ENCODE results near the gene ACTMAP. TPM values are rescaled to one million over a fixed set of nuclear protein-coding genes. Genes with fewer than 3 reads are reported as not detected.
A peak's percentile ranks its signal among the peaks of the same experiment; 100 is the strongest.

The ACTMAP gene
- total and polyA plus RNA-seq, 2 of the 13 experiments (the other 11 are each of a cell fraction or from before 2014, with no cell fraction given) = 2.2 to 7.9 TPM

DNA sequence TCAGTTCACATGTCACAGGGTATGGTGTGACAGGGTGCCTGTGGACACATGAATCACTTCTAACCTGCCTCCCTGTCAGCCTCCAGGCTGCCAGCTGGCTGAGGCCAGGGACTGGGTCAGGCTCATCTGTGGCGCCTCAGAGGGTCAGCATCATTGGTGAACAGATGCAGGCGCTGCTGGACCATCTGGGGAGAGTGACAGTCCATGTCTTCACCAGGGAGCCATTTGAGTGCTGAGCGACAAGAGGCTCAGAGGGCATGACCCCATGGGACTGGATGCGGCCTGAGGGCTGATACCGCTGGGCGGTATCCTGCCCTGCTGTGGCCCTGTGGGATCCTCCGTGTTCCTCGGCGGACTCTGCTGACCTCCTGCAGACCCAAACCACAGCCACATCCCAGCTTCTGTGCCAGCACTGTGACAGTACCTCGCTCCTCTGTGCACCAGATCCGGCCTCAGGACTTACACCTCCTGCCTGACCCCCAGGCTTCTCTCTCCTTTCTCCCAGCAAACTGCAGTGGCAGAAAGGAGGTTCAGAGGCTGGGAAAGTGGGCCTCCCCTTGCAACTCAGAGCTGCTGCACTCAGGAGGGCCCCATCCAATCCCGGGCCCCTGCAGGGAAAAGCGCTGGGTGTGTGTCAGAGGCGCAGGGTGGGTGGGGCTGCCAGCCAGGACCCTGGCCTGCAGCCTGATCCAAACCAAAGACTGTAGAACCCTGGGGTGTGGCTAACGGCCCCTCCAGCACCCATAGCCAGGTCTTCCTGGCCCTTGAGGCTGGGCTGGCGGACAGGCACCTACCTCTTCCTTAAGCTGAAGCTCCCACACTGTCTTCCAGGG is 10.2 kb downstream of the ACTMAP start:
- Histone ChIP-seq H3K27me3 (ENCODE audit: control insufficient read depth in 1 of 2, insufficient read depth in 2 of 2, low read length in 2 of 2) (no peaks in the 10 kb centered on the region), H3K9me3 (ENCODE audit: low read length) (no peaks in the 10 kb centered on the region), H3K27ac (ENCODE audit: extremely low read length, insufficient read depth, low read length) (no peak overlapping the region), H3K4me3 (replicated peaks in 1 of 3; ENCODE audit: insufficient read depth in 1 of 3, low read depth in 2 of 3, low read length in 3 of 3) (no peak overlapping the region), H3K79me2 (ENCODE audit: insufficient read depth, low read length) (no peaks in the 10 kb centered on the region), H2AFZ (ENCODE audit: low read length) (no peak overlapping the region), H3K36me3 (replicated peaks in 1 of 2; ENCODE audit: control insufficient read depth in 1 of 2, insufficient read depth in 2 of 2, low read length in 2 of 2) (peaks cover 16 to 37% of the 10 kb centered on the region in 2 experiments), H3K4me1 (ENCODE audit: insufficient read depth, low read length) (peaks cover 19% of the 10 kb centered on the region), H3K9ac (ENCODE audit: insufficient read depth, low read depth, low read length) (no peak overlapping the region), H4K20me1 (ENCODE audit: insufficient read depth, low read length) (no peaks in the 10 kb centered on the region), H3K4me2 (ENCODE audit: low read depth, low read length) (no peak overlapping the region)
- DNase-seq (ENCODE audit: low spot score) (no peak), ATAC-seq (no peak), FAIRE-seq (no peak)
- intact Hi-C loops (cut with micrococcal nuclease; ENCODE audit: unreplicated experiment) = no loop called here
- BruUV-seq (replicated peaks) = no TSS peak
- in situ Hi-C loops (cut with HindIII; ENCODE audit: extremely low pct_ligation_motif_present, low pct_unique_long_range_greater_than_20kb) = no loop called here
- CTCF ChIA-PET (ENCODE audit: low intra/inter-chr PET ratio, low total read pairs) = no interaction called here
- TF ChIP-seq NFKBIZ (CRISPR knock-in tag; IDR thresholded peaks at IDR 0.05) (no peak), AGO2 (optimal IDR thresholded peaks at IDR 0.05; ENCODE audit: low read depth, low read length) (peak; percentile 84), ZBTB33 (CRISPR knock-in tag; IDR thresholded peaks at IDR 0.05) (peak; percentile 11; the same call in 1 of the 2 replicates)
- WGBS (ENCODE audit: low lambda C conversion rate) = 90% methylated on average over 6 of the region's 16 CpGs
- POLR2A ChIA-PET = interaction anchor here (1.1 to 1.4 kb wide), 4 partner anchors 10 to 23 kb away, joined by 3 to 4 read pairs (median 3); partner anchors contain the start of genes ACTMAP, COQ8B, ITPKC and SNRPA
